Measurements from ENCODE around the gene OSM. TPM values are rescaled to one million over a fixed set of nuclear protein-coding genes. Genes with fewer than 3 reads are reported as not detected.

OSM gene
- total and polyA plus RNA-seq, 2 experiments from 2014 or later, result not detected

DNA sequence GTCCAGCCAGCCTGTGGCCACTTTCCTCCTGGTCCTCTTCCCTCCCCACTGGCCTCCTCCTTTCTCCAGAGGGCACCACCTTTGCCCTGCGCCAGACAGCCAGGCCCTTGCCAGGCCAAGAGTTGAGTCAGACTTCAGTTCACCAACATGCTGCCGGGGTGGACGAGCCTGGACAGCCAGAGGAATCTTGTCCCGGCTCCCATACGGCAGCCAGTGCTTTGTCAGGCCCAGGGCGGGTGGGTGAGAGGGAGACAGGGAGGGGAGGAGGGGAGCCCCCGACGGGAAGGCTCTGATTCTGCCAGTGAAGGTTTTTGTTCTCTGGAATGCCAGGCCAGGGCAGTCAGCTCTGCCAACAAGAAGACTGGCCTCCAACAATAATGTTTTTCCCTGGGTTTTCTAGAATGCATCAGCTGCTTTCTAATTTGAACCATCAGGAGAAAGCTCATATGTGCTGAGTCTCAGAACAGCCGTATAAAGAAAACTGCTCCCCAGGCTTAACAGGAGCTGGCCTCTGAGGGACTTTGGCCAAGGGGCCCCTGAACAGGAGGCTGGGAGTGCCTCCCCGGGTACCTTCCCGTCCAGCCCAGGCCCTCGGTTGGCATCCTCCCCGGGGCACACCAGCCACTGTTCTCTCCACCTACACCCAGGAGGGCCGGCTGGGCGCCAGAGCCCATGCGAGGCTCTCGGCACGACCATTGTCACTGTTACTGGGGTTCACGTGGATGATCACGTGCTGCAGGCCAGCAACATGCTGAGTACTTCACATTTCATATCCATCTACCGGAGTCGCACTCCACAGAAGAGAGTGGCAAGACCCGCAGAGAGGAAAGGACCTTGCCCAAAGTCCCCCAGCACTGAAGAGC, 48.7 kb downstream of the OSM start (continued):
- no peak for TF ChIP-seq ZNF462 (CRISPR knock-in tag; IDR thresholded peaks at IDR 0.05)
- TF ChIP-seq NANOG (IDR thresholded peaks at IDR 0.05; ENCODE audit: borderline replicate concordance), result no peak
- TF ChIP-seq ETS1 (IDR thresholded peaks at IDR 0.05), result no peak
- TF ChIP-seq ZNF331 (CRISPR knock-in tag; IDR thresholded peaks at IDR 0.05; ENCODE audit: low read depth), result no peak
- no peak for TF ChIP-seq ZNF114 (CRISPR knock-in tag; IDR thresholded peaks at IDR 0.05)
- TF ChIP-seq EZH2 (IDR thresholded peaks at IDR 0.05; ENCODE audit: low read depth, unreplicated experiment), result no peak
- no peak for TF ChIP-seq JUNB (IDR thresholded peaks at IDR 0.05; ENCODE audit: unreplicated experiment)
- TF ChIP-seq STAT1 (IDR thresholded peaks at IDR 0.05; ENCODE audit: unreplicated experiment), result no peak
- no peak for TF ChIP-seq CREB1 (CRISPR knock-in tag; IDR thresholded peaks at IDR 0.05; ENCODE audit: low read depth)

Measured in GM23338 (cell line).